Pancreas (tissue), 10 donors: ENCODE measurements around the gene BPIFB3. TPM values are rescaled to one million over a fixed set of nuclear protein-coding genes. Genes with fewer than 3 reads are reported as not detected.
"Not testable (repeated sequence)": the region's sequence is repeated elsewhere in the genome, so short reads cannot be mapped to it uniquely, and the experiment has no call there.

Source experiments
- ATAC-seq, 4 donors: fragments of 200-7000 bp; cut with Tn5 transposase; one replicate each; pipeline versions ENCODE4 v1.8.0 to v1.9.1; 2020; ENCODE audit warnings: mild to moderate bottlenecking in 4 of 4, moderate library complexity in 4 of 4
- DNase-seq, 6 donors: peaks; one replicate each; pipeline ENCODE4 v3.0.0-alpha.2; 2020
- FAIRE-seq: peaks from 2 replicates; lab custom pipeline; 2012; peaks lifted over from hg19 to GRCh38; lab: Jason Lieb, UNC
- H3K27ac ChIP-seq, 4 donors: fragments of 200-600 bp; sonication (generic); 1 replicate in 3 of 4; 2 replicates in 1 of 4; pipeline versions ENCODE4 v1.5.0 to v1.8.0; 2020
- H3K27me3 ChIP-seq, 4 donors: fragments of 200-600 bp; one replicate each; pipeline ENCODE4 v1.8.0; 2021
- H3K36me3 ChIP-seq, 3 donors: fragments of 200-600 bp; sonication (generic) in 1 of 3; one replicate each; pipeline versions ENCODE4 v1.5.0 to v1.8.0; 2020 to 2021
- H3K4me1 ChIP-seq, 3 donors: fragments of 200-600 bp; one replicate each; pipeline ENCODE4 v1.8.0; 2021
- H3K4me3 ChIP-seq, 4 donors: fragments of 200-600 bp; sonication (generic) in 2 of 4; one replicate each; pipeline versions ENCODE4 v1.5.0 to v1.8.0; 2020 to 2021
- H3K9me3 ChIP-seq, 4 donors: fragments of 200-600 bp; one replicate each; pipeline ENCODE4 v1.8.0; 2021
- CTCF ChIP-seq, 4 donors: fragments of 200-600 bp; sonication (generic) in 3 of 4; IDR thresholded peaks; one replicate each; pipeline versions ENCODE4 v1.5.0 to v1.8.0; 2021; ENCODE audit warnings: antibody characterized with exemption in 4 of 4
- whole genome bisulfite sequencing, 2 donors: extraction: QIAGEN DNeasy Blood & Tissue Kit; methylation state at CpG; one replicate each; pipeline ENCODE4 v1.1.7; 2013; 5-methylcytosine and 5-hydroxymethylcytosine counted together
- intact Hi-C, 3 donors: fragments of 100-400 bp; cut with DNase I; formaldehyde crosslinking; loops; one replicate each; pipeline versions ENCODE4 v1.11.1 to v1.14.2; 2022
- polyA plus RNA-seq, 2 donors: library from polyadenylated mRNA; stranded (reverse); fragments of 200-250 nt; gene quantifications; one replicate each; pipeline ENCODE4 v1.2.3, GENCODE V29; 2013
- total RNA-seq, 6 donors: library from RNA; stranded (reverse); fragmentation: NEBNext Ultra II Directional in 4 of 6; extraction: Animal tissue kit (Norgen Biotek cat#: 25700) in 4 of 6; gene quantifications; one replicate each; pipeline versions ENCODE4 v1.2.1 to v1.2.4, GENCODE V29; 2021 to 2023
- donor health status: healthy with polysubstance abuse.
- donor health status: DM: no; HTN: no; CAD: no; lungs with moderate emphysema.
- donor health status: DM: no; HTN: no; CAD: no.
- donor health status: control.
- donor health status: control.
- donor health status: Bipolar disorder and iron deficiency.
- donor health status: DM: yes; HTN: yes; CAD: no.
- donor health status: DM: no; HTN: no; CAD: no.
- donor health status: DM: no; HTN: no; CAD: no.
- donor health status: DM: yes; HTN: yes; CAD: no.

BPIFB3 gene
- total and polyA plus RNA-seq, 8 donors = not detected

- not testable (repeated sequence) for FAIRE-seq, H3K27me3 ChIP-seq, H3K4me1 ChIP-seq, H3K9me3 ChIP-seq, H3K36me3 ChIP-seq, H3K27ac ChIP-seq, H3K4me3 ChIP-seq
- ATAC-seq = peak; percentile 67 to 99 (median 94)
- 42 to 56% methylated on average over 6 of the region's 6 CpGs for WGBS, 2 donors
- peak; percentile 20 to 77 (median 65) for TF ChIP-seq CTCF (IDR thresholded peaks at IDR 0.05)
- intact Hi-C loops = loop anchor here in 2 of 3 donors (10.0 kb wide), 4 partner anchors 109 to 311 kb away; no protein-coding TSS in a partner anchor
- DNase-seq = peak in 3 of 6 donors; percentile 38 to 65 (median 58)
These were observed 42.3 kb downstream of the BPIFB3 start for GRCh38 chr20:33095902-33096584.

GRCh38 chr20:33097001-33097400 is 43.3 kb downstream of the BPIFB3 start:
- H3K4me3 ChIP-seq = no peak overlapping the region
- H3K9me3 ChIP-seq = no peaks in the 10 kb centered on the region
- intact Hi-C loops = loop anchor here in 2 of 3 donors (10.0 kb wide), 4 partner anchors 108 to 312 kb away; no protein-coding TSS in a partner anchor
- 73 to 75% methylated on average over 4 of the region's 4 CpGs for WGBS, 2 donors
- DNase-seq (no peak), FAIRE-seq (no peak), ATAC-seq (peak in 2 of 4 donors; percentile 46 to 60)
- H3K36me3 ChIP-seq = no peaks in the 10 kb centered on the region
- H3K27me3 ChIP-seq = no peaks in the 10 kb centered on the region
- no peak overlapping the region for H3K27ac ChIP-seq
- no peaks in the 10 kb centered on the region for H3K4me1 ChIP-seq
- no peak for TF ChIP-seq CTCF (IDR thresholded peaks at IDR 0.05)

GRCh38 chr20:33099843-33100538 is 46.3 kb downstream of the BPIFB3 start:
- Histone ChIP-seq H3K4me3 (no peak overlapping the region), H3K27me3 (no peaks in the 10 kb centered on the region), H3K9me3 (no peaks in the 10 kb centered on the region), H3K27ac (no peak overlapping the region), H3K36me3 (no peaks in the 10 kb centered on the region), H3K4me1 (no peaks in the 10 kb centered on the region)
- no peak for ATAC-seq
- WGBS, 2 donors = 56 to 65% methylated on average over 10 of the region's 10 CpGs
- FAIRE-seq = no peak
- TF ChIP-seq CTCF (IDR thresholded peaks at IDR 0.05) = no peak
- intact Hi-C loops = loop anchor here in 2 of 3 donors (10.0 kb wide), 4 partner anchors 105 to 315 kb away; no protein-coding TSS in a partner anchor
- no peak for DNase-seq

GRCh38 chr20:33103556-33103955 is 49.9 kb downstream of the BPIFB3 start:
- intact Hi-C loops = no loop called here
- no peak for TF ChIP-seq CTCF (IDR thresholded peaks at IDR 0.05)
- H3K9me3 ChIP-seq = no peaks in the 10 kb centered on the region
- no peaks in the 10 kb centered on the region for H3K4me1 ChIP-seq
- H3K27me3 ChIP-seq = no peaks in the 10 kb centered on the region
- FAIRE-seq (no peak), ATAC-seq (no peak), DNase-seq (no peak)
- H3K27ac ChIP-seq = no peak overlapping the region
- 83% methylated on average over 3 of the region's 3 CpGs for whole genome bisulfite sequencing, 2 donors
- no peaks in the 10 kb centered on the region for H3K36me3 ChIP-seq
- H3K4me3 ChIP-seq = no peak overlapping the region
